Measurements from ENCODE around the gene DHH. TPM values are rescaled to one million over a fixed set of nuclear protein-coding genes. Genes with fewer than 3 reads are reported as not detected.

Gene DHH
- total and polyA plus RNA-seq, 9 of the 15 experiments (the other 6 are each of a cell fraction or from before 2014, with no cell fraction given): 0.07 to 2.6 (median 0.54) TPM

- in situ Hi-C loops (cut with MboI) (no loop called here), intact Hi-C loops (cut with micrococcal nuclease) (loop anchor here (1.0 kb wide), 1 partner anchor 141 kb away; no protein-coding TSS in a partner anchor)
- no TSS peak for BruUV-seq (replicated peaks)
- H3K4me3 ChIP-seq: peak overlapping the region; percentile 15; the same call in 1 of the 2 replicates
- CTCF ChIA-PET (ENCODE audit: low intra/inter-chr PET ratio): interaction anchor here (0.7 kb wide), 1 partner anchor 96 kb away, joined by 3 read pairs; no protein-coding TSS in a partner anchor
- H3K27me3 ChIP-seq (ENCODE audit: control insufficient read depth in 2 of 2, insufficient read depth in 2 of 2, low read length in 2 of 2): no peaks in the 10 kb centered on the region
- H3K79me2 ChIP-seq (ENCODE audit: control insufficient read depth, insufficient read depth, low read length): peaks cover 12% of the 10 kb centered on the region; the same call in 1 of the 3 replicates
- H3K4me2 ChIP-seq (ENCODE audit: insufficient read depth, low read length): no peak overlapping the region; the same call in 1 of the 2 replicates
- no peaks in the 10 kb centered on the region for H3K9me3 ChIP-seq (replicated peaks; ENCODE audit: control insufficient read depth, insufficient read depth, low read depth, low read length)
- peak overlapping the region; percentile 91; the same call in 2 of the 3 replicates for H3K27ac ChIP-seq (ENCODE audit: extremely low read depth, low read depth, low read length)
- H2AFZ ChIP-seq (ENCODE audit: low read depth, low read length): peak overlapping the region; percentile 92
- peak overlapping the region; percentile 65 to 85; a peak in 2 of 4 replicates for H3K9ac ChIP-seq (ENCODE audit: insufficient read depth in 1 of 2, low read depth in 2 of 2, low read length in 2 of 2)
- POLR2A ChIA-PET: interaction anchor here (0.5 to 6.6 kb wide), 10 partner anchors 9 to 201 kb away, joined by 3 to 103 read pairs (median 4); partner anchors contain the start of genes LMBR1L, PRPH and TUBA1B
- H3K9me1 ChIP-seq (ENCODE audit: control insufficient read depth, insufficient read depth, low read length): peaks cover 4% of the 10 kb centered on the region
- DNase-seq (ENCODE audit: extremely low read depth in 1 of 4, low spot score in 3 of 4) (peak in 2 of 4 experiments; percentile 21 to 32), ATAC-seq (no peak), FAIRE-seq (no peak)
- H4K20me1 ChIP-seq (replicated peaks; ENCODE audit: control insufficient read depth, insufficient read depth, low read length): no peaks in the 10 kb centered on the region
- WGBS (ENCODE audit: insufficient coverage, low coverage, missing lambda C conversion rate): 24% methylated on average over 5 of the region's 9 CpGs
- H3K4me1 ChIP-seq (replicated peaks in 1 of 2; ENCODE audit: control insufficient read depth in 2 of 2, insufficient read depth in 2 of 2, low read length in 2 of 2): peaks cover 62 to 67% of the 10 kb centered on the region in 2 experiments
- H3K36me3 ChIP-seq (ENCODE audit: control insufficient read depth, insufficient read depth, low read length): peaks cover 22% of the 10 kb centered on the region; the same call in 1 of the 3 replicates
- no peak for TF ChIP-seq ZHX1 (conservative IDR thresholded peaks at IDR 0.05; ENCODE audit: low read length)
- no peak for TF ChIP-seq SAFB2 (IDR thresholded peaks at IDR 0.05; ENCODE audit: borderline replicate concordance, low read depth, low read length, severe bottlenecking)
- peak; percentile 13; the same call in 1 of the 2 replicates for TF ChIP-seq PHF8 (IDR thresholded peaks at IDR 0.05; ENCODE audit: borderline replicate concordance, low read length)
- no peak for TF ChIP-seq TGIF2 (CRISPR knock-in tag; IDR thresholded peaks at IDR 0.05)
- no peak for TF ChIP-seq KHSRP (IDR thresholded peaks at IDR 0.05)
- no peak for TF ChIP-seq XRCC5 (IDR thresholded peaks at IDR 0.05; ENCODE audit: low read depth, low read length)
- no peak for TF ChIP-seq DACH1 (IDR thresholded peaks at IDR 0.05; ENCODE audit: partially characterized antibody)
- no peak for TF ChIP-seq LEF1 (IDR thresholded peaks at IDR 0.05)
- TF ChIP-seq USF2 (CRISPR knock-in tag; IDR thresholded peaks at IDR 0.05): no peak
- no peak for TF ChIP-seq MEIS2 (IDR thresholded peaks at IDR 0.05; ENCODE audit: partially characterized antibody)
- no peak for TF ChIP-seq BMI1 (IDR thresholded peaks at IDR 0.05; ENCODE audit: low read length)
- TF ChIP-seq NCOR1 (IDR thresholded peaks at IDR 0.05): no peak
- TF ChIP-seq PBX2 (CRISPR knock-in tag; IDR thresholded peaks at IDR 0.05; ENCODE audit: low read depth): no peak
- TF ChIP-seq PBX2 (tag; conservative IDR thresholded peaks at IDR 0.05; ENCODE audit: low read depth): no peak
- no peak for TF ChIP-seq NFRKB (IDR thresholded peaks at IDR 0.05; ENCODE audit: low read depth)
These were observed 825 bp downstream of the DHH start for GRCh38 chr12:49093792-49094159.
